Measurements from ENCODE around the gene RFNG. TPM values are rescaled to one million over a fixed set of nuclear protein-coding genes. Genes with fewer than 3 reads are reported as not detected.

Gene RFNG
- total RNA-seq, 1 donor from 2014 or later: 61.4 TPM

DNA sequence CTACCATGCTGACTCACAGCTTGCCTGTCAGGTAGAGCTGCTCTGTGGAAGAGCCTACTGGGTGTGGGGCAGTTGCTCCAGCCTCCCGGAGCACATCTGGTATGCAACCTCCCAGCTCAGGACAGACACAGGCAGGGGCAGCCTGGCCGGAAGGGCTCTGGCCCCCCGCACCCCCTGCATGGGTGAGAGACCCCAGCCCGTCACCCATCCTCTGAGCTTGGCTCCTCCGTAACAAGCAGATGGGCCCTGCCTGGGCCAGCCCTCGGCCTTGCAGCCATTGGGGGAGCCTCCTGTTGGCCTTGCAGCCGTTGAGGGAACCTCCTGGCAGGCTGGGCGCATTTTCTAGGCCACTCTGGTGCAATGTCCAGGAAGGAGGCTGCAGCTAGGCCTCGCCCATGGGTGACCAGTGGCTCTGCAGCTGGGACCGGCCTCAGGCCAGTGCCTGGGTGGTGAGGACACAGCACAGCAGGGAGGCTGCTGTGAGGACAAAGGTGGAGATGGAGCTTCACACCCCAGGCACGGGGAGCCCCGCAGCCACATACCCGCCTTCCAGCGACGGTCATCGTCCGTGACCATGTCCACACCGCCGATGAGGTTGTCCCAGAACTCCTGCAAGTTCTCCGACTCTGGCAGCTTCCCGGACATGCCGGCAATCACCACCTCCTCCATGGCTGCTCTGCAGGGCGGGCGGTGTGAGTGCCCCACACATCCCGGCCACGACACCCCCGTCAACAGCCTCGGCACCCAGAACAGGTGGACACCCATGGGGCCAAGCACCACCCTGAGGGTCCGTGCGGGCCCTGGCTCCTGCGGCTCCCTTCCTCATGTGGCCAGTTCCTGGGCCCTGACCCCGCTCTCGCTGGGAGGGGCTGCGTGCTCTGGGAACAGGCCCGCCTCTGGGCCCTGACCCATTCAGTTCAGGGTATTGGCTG lies 44.4 kb upstream of the RFNG start:
- no peak for DNase-seq (ENCODE audit: extremely low spot score in 2 of 2)
- Histone ChIP-seq H3K4me1 (peaks cover 45% of the 10 kb centered on the region), H3K27ac (peak overlapping the region; percentile 93), H3K9me3 (no peaks in the 10 kb centered on the region), H3K4me3 (peak overlapping the region in 1 of 2 donors; percentile 63), H3K36me3 (peaks cover 0 to 51% of the 10 kb centered on the region in 2 donors), H3K27me3 (no peaks in the 10 kb centered on the region)
- TF ChIP-seq POLR2A (IDR thresholded peaks at IDR 0.05) (no peak), POLR2AphosphoS5 (IDR thresholded peaks at IDR 0.05; ENCODE audit: insufficient read depth in 1 of 2, low read depth in 1 of 2) (no peak)
- TF ChIP-seq, protein P1, sequence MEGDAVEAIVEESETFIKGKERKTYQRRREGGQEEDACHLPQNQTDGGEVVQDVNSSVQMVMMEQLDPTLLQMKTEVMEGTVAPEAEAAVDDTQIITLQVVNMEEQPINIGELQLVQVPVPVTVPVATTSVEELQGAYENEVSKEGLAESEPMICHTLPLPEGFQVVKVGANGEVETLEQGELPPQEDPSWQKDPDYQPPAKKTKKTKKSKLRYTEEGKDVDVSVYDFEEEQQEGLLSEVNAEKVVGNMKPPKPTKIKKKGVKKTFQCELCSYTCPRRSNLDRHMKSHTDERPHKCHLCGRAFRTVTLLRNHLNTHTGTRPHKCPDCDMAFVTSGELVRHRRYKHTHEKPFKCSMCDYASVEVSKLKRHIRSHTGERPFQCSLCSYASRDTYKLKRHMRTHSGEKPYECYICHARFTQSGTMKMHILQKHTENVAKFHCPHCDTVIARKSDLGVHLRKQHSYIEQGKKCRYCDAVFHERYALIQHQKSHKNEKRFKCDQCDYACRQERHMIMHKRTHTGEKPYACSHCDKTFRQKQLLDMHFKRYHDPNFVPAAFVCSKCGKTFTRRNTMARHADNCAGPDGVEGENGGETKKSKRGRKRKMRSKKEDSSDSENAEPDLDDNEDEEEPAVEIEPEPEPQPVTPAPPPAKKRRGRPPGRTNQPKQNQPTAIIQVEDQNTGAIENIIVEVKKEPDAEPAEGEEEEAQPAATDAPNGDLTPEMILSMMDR (IDR thresholded peaks at IDR 0.05): no peak
- intact Hi-C loops (cut with DNase I): loop anchor here (5.0 kb wide), 1 partner anchor 64 kb away; the partner anchor contains the start of gene RAC3

- Histone ChIP-seq H3K27me3 (no peaks in the 10 kb centered on the region), H3K27ac (no peak overlapping the region), H3K4me3 (no peak overlapping the region), H3K36me3 (peaks cover 0 to 60% of the 10 kb centered on the region in 2 donors), H3K4me1 (peaks cover 36% of the 10 kb centered on the region), H3K9me3 (no peaks in the 10 kb centered on the region)
- TF ChIP-seq POLR2A (IDR thresholded peaks at IDR 0.05): no peak
- no peak for TF ChIP-seq POLR2AphosphoS5 (IDR thresholded peaks at IDR 0.05; ENCODE audit: insufficient read depth in 1 of 2, low read depth in 1 of 2)
- TF ChIP-seq, protein P1 (IDR thresholded peaks at IDR 0.05): no peak
- intact Hi-C loops (cut with DNase I): loop anchor here (5.0 kb wide), 1 partner anchor 63 kb away; the partner anchor contains the start of gene RAC3
- DNase-seq (ENCODE audit: extremely low spot score in 2 of 2): no peak
These were observed 43.5 kb upstream of the RFNG start for GRCh38 chr17:82094931-82095776.

GRCh38 chr17:82092995-82093751 lies 41.6 kb upstream of the RFNG start:
- no peaks in the 10 kb centered on the region for H3K9me3 ChIP-seq
- no peak for DNase-seq (ENCODE audit: extremely low spot score in 2 of 2)
- H3K36me3 ChIP-seq: peaks cover 0 to 80% of the 10 kb centered on the region in 2 donors
- no peak overlapping the region for H3K27ac ChIP-seq
- peaks cover 23% of the 10 kb centered on the region for H3K4me1 ChIP-seq
- H3K27me3 ChIP-seq: no peaks in the 10 kb centered on the region
- no peak overlapping the region for H3K4me3 ChIP-seq
- TF ChIP-seq, protein P1 (IDR thresholded peaks at IDR 0.05): no peak
- TF ChIP-seq POLR2A (IDR thresholded peaks at IDR 0.05) (no peak), POLR2AphosphoS5 (IDR thresholded peaks at IDR 0.05; ENCODE audit: insufficient read depth in 1 of 2, low read depth in 1 of 2) (no peak)
- intact Hi-C loops (cut with DNase I): no loop called here

- no peak for DNase-seq (ENCODE audit: extremely low spot score in 2 of 2)
- Histone ChIP-seq H3K27me3 (no peaks in the 10 kb centered on the region), H3K4me1 (peaks cover 23% of the 10 kb centered on the region), H3K27ac (no peak overlapping the region), H3K9me3 (no peaks in the 10 kb centered on the region), H3K4me3 (no peak overlapping the region), H3K36me3 (peaks cover 0 to 85% of the 10 kb centered on the region in 2 donors)
- intact Hi-C loops (cut with DNase I): no loop called here
- TF ChIP-seq POLR2AphosphoS5 (IDR thresholded peaks at IDR 0.05; ENCODE audit: insufficient read depth in 1 of 2, low read depth in 1 of 2) (no peak), POLR2A (IDR thresholded peaks at IDR 0.05) (no peak)
These were observed 41.0 kb upstream of the RFNG start for GRCh38 chr17:82092628-82092994.

Measured in vagina (tissue), 2 donors.